Renal pelvis (tissue), 4 donors: Measurements from ENCODE around the gene RIPOR3. TPM values are rescaled to one million over a fixed set of nuclear protein-coding genes. Genes with fewer than 3 reads are reported as not detected.
"Not testable (repeated sequence)": the region's sequence is repeated elsewhere in the genome, so short reads cannot be mapped to it uniquely, and the experiment has no call there.

Experiments
- DNase-seq: peaks from one replicate; pipeline ENCODE4 v3.0.0-alpha.2; 2013
- polyA plus RNA-seq, 3 donors: library from polyadenylated mRNA; unstranded; fragments of 120-200 nt; gene quantifications; one replicate each; pipeline ENCODE4 v1.2.1, GENCODE V29; 2013; ENCODE audit not compliant: insufficient read length in 3 of 3

RIPOR3 gene
- polyA plus RNA-seq, 3 donors = 5.5 to 8.5 (median 8.0) TPM

DNA sequence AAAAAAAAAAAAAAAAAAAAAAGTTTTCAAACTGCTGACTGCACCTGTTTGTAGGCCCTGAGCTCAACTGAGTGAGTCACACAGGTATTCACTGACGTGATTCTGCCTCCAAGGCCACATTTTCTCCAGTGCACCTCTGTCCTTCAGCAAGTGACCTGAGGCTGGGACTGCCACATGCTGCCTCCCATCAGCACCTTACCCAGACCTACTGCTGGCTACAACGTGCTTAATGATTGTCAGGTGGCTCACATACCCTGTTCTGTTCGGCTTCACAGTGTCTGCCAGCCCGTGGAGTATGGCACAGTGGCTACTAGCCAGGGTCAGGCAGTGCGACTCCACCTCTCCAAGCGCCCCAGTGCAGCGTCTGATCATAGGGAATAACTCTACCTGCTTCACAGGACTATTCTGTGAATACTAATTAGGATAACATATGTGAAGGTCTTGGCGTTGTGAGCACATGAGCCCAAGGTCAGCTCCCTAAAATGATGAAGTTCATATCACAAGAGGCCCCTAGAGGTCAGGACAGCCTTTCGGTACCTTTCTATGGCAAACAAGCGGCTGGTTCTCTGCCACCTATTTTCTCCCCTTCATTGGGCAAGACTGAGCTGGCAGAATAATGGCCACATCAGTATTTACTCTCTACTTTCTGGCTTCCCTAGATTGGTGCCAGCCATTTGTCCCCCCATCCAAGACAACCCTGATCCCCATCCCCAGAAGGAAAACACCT is 28.1 kb downstream of the RIPOR3 start:
- DNase-seq = no peak

DNA sequence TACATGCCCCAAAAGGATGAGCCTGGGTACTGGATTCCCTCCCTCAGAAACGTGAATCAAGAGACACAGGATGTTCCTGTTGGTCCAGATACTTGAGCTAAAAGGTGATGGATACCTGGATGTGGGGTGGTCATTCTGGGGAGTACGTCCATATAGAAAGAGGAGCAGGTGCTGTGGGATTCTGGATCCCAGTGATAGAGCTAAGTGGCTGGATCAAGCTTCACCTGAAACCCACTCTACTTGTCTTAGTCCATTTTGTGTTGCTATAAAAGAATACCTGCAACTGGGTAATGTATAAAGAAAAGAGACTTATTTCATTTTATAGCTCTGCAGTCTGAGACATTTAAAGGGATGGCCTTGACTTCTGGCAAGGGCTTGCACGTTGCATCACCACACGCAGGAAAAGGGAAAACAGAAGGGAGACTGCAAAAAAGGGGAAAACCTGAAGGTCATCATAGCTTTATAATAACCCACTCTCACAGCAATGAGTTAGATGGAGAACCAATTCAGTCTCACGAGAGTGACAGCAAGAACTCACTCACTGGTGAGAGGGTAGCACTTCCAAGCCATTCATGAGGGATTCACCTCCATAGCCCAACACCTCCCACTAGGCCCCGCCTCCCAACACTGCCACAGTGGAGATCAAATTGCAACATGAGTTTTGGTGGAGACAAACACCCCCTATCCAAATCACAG is 31.2 kb downstream of the RIPOR3 start:
- no peak for DNase-seq

DNA sequence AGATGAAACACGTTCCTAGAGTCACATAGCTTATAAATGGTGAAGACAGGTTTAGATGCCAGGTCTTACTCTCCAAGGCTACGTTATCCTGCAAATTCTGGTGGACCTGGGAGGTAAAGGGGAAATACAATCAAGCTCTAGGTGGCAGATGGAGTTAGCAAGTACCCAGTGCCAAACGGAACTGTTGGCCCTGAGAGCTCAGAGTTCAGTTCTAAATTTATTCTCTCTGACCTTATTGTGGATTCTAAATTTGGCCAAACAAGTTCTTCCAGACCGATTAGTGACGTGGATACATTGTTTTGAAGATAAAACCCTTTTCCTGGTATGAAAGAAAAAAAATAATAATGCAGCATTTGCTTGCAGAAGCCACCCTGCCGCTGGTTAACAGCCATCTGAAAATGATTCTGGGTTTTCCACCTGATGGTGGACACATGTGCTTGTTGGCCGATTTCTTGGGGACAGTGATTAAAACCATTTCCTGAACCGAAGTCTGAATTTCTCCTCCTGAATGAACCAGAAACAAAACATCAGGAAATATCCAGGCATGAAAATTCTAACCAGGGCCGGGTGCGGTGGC is 32.5 kb downstream of the RIPOR3 start:
- DNase-seq = no peak

DNA sequence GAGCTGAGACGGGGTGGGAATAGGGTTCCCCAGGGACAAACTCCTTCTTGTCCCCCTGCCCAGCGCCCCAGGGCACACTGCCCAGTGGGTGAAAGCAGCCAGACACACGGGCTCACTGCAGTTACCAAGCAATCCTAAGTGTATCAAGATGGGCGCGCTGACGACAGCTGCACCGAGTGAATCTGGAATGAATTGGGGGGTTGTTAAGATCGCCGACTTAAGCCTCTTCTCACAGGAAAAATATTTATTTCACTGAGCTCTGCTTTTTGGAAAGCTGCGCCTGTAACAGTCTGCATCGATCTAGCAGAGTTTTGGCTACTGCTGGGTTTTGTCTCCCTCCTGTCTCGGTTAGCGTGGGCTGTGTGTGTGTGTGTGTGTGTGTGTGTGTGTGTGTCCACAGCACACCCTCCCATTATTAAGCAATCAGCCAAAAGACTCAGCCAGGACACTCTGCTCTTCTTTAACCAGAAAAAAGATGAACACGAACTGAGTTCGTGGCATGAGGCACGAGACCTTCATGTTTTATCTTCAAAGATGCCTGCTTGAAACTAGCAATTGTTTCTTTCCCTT is 35.9 kb downstream of the RIPOR3 start:
- no peak for DNase-seq

DNA sequence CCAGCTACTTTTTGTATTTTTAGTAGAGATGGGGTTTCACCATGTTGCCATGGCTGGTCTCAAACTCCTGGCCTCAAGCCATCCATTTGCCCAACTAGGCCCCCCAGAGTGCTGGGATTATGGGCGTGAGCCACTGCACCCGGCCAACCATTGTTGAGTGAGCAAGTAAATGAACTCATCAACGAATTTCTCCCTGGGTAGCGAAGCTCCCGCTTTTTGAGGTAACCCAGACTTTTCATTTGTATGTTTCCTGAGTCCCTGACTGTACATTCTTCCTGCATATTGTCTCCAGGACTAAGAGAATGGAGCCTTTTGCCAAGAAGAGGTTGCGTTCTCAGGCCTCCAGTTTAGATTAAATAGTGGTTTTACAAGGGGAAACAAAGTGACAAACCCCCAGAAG is 36.4 kb downstream of the RIPOR3 start:
- no peak for DNase-seq

DNA sequence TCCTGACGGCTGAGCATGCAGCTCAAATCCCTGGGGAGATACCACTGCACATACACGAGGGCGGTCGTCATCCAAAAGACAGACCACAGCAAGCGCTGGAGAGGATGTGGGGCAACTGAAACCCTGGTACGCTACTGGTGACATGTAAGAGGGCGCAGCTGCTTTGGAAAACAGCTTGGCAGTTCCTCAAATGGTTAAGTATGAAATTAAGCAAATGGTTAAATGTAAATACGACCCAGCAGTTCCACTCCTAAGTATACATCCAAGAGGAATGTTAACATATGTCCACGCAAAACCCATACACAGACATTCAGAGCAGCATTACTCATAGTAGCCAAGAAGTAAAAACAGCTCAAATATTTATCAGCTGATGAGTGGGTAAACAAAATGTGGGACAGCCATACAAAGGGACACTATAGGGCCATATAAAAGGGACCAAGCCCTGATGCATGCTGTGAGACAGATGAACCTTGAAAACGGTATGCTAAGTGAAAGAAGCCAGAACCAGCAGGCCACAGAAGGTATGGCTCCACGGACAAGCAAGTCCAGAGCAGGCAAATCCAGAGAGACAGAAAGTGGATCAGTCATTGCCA is 38.5 kb downstream of the RIPOR3 start:
- no peak for DNase-seq

DNA sequence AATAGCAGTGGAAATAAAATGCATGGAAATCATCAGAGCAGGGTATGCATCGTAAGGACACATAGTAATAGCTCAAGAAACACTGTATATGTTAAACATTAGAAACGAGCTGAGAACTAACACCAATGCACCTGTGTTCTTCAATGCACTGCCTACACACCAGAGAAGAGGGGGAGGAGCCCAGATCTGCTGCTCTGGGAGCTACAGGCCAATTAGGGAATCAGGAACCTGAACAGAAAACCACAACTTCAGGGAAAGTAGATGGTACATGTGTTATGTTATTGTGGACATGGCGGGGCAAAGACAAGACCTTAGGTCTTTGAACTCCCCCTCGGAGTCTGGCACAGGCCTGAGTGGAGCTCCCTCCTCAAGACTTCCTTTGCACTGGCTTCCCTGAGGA is 39.7 kb downstream of the RIPOR3 start:
- DNase-seq = no peak

DNA sequence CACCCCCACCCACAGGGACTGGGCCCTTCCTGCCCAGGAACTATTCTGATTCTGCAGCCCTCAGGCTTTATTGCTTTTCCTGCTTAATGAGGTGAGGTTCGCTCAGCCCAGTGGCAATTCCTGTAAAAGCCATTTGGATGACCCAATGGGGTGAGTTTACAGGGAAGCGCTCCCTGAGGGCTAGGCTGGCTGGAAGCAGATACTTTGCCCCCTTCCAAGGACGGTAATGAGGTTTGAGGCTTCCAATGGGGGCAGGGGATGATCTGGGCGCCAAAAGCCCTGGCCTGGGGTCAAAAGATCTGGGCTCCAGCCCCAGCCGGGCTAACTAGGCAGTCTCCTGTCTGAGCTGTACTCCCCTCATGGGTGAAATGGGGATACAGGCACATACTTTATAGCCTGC is 41.8 kb downstream of the RIPOR3 start:
- no peak for DNase-seq

DNA sequence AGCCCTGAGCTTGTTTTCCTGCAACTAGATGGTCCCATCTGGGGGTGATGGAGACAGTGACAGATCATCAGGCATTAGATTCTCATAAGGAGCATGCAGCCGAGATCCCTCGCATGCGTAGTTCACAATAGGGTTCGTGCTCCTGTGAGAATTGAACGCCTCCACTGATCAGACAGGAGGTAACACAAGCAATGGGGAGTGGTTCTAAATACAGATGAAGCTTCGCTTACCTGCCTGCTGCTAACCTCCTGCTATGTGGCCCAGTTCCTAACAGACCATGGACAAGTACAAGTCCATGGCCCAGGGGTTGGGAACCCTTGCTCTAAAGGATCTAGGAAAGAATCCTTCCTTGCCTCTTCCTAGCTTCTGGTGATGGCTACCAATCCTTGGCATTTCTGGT is 42.7 kb downstream of the RIPOR3 start:
- no peak for DNase-seq

DNA sequence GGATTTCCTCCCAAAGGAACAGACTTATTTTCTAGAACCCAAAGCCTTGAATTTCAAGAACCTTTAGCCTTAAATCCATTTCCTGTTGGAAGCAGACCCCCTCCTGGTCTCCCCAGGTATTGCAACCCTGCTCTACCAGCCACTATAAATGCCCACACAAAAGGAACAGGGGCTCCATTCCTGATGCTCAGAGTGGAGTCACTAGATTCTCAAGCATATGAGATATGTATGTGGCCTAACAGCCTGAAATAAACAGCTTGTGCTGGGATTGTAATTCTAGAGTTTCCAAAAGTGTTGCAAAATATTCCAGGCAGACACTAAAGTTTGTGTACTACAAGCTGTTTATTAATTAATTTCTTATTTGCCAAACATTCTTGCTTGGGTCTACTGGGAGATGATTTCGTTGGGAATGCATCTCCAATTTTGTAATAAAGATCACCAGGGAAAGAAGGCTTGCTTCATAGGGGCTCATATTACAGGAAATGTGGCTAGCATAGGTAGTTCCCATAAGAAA is 44.8 kb downstream of the RIPOR3 start:
- no peak for DNase-seq

DNA sequence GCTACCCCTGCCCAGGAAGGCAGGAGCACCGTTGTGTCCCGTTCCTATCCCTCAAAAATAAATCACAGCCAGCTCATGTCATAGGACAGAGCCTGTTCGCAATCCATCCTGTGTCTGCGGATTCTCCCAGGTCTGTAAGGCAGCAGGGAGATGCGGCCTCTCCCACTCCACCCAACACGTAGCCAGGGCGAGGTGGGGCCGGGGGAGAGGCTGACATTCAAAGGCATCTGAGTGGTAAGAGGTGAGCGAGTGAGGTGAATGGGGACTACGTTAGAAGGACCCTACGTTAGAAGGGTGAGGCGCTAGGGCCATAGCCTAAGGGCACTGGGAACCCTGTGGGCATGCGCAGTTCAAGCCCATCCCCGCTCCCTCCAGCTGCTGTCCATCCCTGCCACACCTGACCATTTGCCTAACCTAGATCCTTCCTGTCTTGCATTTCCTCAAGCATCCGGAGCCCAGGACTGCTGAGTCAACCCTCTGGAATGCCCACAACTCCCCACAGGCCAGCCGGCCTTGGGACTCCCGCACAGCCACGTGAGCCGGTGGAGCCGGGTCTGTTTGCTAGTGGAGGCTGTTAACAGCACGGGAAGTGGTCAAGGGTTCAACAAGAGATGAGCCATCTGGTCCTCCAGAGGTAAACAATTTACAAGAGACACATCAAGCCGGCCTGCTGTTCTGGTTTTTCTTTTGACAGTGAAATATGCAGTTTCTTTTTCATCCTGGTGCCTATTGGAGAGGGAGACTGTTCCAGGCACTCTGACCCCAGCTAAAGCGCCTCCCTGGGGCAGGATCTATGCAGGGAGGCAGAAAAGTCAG is 45.9 kb downstream of the RIPOR3 start:
- peak; percentile 91 for DNase-seq

DNA sequence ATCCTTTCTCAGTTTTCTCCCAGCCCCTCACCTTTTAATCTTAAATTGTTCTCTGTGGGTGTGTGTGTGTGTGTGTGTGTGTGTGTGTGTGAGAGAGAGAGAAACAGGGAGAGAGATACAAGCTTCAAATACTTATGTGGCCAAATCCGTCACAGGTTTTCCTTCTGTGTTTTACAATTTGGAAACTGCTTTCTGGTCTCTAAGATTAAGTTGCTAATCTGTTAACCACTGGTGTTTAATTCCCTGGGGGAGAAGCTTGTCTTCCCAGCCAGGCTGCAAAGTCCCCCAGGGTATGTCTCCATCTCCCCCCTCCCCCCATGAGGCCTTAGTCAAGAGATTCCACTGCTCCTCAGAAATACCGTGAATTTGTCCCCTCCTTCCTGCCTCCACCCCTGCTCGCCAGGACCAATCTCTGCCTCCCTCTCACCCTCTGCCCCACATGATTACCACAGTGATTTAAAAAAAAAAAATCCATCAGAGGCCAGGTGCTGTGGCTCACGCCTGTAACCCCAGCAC is 49.0 kb downstream of the RIPOR3 start:
- no peak for DNase-seq

DNA sequence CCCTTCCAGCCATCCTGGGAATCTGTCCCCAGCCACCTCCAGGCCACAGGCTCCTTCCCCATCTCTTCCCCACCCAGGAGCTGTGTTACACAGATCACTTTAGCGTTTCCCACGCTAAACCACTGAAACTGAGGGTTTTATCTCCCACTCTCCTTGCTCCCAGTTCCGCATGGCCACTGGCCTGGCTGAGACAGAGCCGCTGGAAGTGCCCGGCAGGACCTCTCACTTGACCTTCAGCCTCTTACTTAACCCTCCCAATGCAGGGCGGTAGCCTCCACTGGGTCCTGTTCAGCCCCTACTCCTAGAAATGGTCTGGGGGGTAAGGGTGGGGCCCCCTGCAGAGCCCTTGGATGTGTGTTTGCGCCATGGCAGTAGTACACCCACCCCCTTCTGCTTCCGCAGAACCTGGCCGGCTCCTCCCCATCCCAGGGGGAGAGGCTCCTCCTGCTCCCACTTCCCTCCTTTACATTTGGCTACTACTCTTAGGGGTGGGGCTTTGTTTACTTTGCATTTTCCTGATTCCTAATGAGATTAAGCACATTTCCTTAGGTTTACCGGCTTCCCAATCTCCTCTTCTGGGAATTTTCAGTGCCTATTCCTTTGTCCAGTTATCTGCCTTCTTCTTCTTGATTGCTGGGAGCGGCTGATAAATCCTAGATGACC is 49.6 kb downstream of the RIPOR3 start:
- DNase-seq = not testable (repeated sequence)

DNA sequence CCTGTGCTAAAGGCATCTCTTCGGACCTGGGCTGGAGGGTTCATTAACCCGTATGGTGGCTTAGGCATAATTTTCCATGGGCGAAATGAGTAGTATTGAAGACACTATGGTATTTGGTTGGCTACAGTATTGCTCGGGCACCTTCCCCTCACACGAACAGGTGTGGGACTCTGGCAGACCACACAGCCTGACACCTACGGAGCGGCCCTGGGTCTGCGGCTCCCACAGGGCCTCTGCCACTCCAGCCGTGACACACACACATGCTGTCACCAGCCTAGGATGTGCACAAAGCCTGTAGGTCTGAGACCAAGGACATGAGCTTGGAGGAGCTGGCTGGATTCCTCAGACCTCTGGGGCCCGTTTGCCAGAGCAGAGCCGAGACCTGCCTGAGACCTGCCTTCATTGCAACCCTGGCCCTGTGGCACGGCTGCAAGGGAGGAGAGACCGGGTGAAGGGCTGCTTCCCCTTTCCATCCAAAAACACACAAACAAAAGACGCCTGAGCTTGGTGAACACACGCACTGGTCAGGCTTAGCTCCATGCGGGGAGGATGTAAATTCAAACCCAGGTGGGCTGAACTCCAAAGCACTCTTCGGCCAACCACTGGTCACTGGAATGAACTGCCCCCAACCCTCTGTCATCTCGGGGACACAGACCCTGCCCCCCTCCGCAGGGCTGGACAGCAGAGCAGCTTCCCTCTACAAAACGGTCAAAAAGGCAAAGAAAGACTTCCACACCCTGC is 51.2 kb downstream of the RIPOR3 start:
- DNase-seq = not testable (repeated sequence)

DNA sequence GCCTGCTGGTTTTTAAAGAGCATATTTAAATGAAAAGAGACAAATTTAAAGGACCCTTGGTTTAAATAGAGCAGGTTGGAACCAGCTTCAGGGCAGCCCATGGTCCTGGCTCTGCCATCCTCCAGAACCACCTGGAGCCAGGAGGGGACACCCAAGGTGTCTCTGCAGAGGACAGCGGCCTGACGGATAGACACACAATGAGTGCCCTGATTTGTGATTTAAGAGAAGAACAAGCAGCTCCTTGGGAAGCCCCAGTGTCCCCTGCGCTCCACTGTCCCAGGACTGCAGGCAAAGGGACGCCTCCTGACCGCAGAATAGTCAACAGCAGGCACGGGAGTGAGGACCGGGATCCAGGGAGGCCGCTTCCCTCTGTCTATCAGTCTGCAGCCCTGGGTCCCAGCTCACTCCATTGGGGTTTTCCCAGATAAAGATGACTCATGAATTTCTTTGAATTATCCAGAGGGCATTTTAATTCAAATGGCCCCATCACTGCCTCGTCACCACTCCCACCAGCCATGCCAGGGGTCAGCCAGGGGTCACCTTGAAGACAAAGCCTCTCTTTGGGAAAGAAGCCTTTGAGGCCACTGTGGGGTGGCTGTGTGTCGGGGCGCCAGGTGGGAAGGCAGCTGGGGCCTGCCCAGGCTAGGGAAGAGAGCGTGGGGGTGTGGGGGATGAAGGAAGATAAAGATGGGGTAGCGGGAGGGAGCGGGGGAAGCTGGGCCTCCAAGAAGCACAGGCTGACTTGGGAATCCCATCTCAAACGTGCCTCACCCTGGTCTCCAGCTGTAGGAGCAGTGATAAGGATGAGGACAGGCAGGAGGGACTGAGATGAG is 53.1 kb downstream of the RIPOR3 start:
- DNase-seq = not testable (repeated sequence)

DNA sequence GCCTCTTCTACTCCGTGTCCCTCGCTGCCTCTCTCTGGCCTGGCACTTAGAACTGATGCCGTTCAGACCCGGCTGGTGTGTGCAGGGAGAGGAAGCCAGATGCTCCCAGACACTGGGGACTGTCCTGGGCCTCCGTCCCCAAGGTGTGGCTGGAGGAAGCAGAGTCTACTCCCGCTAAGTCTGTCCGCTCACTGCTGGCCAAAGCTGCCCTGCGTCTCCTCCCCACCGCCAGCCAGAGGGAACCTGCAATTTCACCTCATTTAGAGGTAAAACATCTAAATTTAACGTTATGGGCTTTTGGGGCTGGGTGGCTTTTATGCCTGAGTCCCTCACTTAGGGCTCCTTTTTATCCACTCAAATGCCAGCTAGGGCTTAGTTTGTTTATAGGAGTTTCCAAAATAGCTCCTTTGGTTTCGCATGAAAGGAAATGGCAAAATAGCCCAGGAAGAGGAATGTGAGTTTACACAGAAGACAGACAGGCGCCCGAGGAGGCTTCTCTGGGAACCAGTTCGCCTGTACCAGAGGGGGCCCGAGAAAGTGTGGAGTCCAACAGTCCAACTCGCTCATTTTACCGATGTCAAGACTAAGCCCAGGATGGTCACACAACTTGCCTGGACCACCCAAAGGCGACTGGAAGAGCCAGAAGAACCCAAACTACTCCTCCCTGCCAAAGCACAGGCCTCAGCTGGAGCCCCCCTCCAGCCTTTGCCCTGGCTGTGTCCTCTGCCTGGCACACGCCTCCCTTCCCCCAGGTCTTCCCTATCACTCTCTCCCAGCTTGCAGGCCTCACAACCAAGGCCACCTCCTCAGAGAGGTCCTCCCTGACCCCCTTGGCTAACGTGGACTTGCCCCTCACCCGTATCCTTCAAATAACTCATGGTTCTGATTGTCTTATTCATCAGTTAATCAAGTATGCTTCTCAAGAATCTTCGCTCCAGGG is 54.5 kb downstream of the RIPOR3 start:
- no peak for DNase-seq
